GM12891 (cell line): ENCODE data around the gene TRPT1.

Experiments used
- POLR2A ChIP-seq: IDR thresholded peaks from 2 replicates; pipeline ENCODE4 v1.6.1; 2011; ENCODE audit warnings: low read depth, low read length, control low read depth
- POLR2AphosphoS5 ChIP-seq: IDR thresholded peaks from 2 replicates; pipeline ENCODE4 v1.6.1; 2011; ENCODE audit warnings: low read depth, low read length, control low read depth
- SPI1 ChIP-seq: IDR thresholded peaks from 2 replicates; pipeline ENCODE4 v1.6.1; 2011; ENCODE audit warnings: low read depth, low read length, control low read depth
- TAF1 ChIP-seq: IDR thresholded peaks from 2 replicates; pipeline ENCODE4 v1.6.1; 2011; ENCODE audit warnings: low read depth, low read length, control low read depth

- TF ChIP-seq POLR2A (no peak), TAF1 (no peak), SPI1 (no peak), POLR2AphosphoS5 (no peak)
Observed at GRCh38 chr11:64250415-64251015, 24.5 kb upstream of the TRPT1 start.
